CD4-positive, alpha-beta T cell treated with Interleukin-10 for 1 hour (primary cell): Measurements from ENCODE around the gene NRL.
"Not testable (repeated sequence)": the region's sequence is repeated elsewhere in the genome, so short reads cannot be mapped to it uniquely, and the experiment has no call there.

Experiments used
- DNase-seq: peaks from one replicate; pipeline ENCODE4 v3.0.0-alpha.2; 2020

The NRL gene

GRCh38 chr14:24123424-24124417, 9.0 kb upstream of the NRL start:
- no peak for DNase-seq

- no peak for DNase-seq
Observed at GRCh38 chr14:24122898-24123297, 8.1 kb upstream of the NRL start.

GRCh38 chr14:24122416-24122815, 7.7 kb upstream of the NRL start:
- no peak for DNase-seq

- no peak for DNase-seq
Observed at GRCh38 chr14:24121210-24121609, 6.5 kb upstream of the NRL start.

GRCh38 chr14:24119691-24120090, 4.9 kb upstream of the NRL start:
- no peak for DNase-seq

- no peak for DNase-seq
Observed at GRCh38 chr14:24117179-24117578, 2.4 kb upstream of the NRL start.

GRCh38 chr14:24116128-24116814, 1.5 kb upstream of the NRL start:
- no peak for DNase-seq

- no peak for DNase-seq
Observed at GRCh38 chr14:24115422-24116127, 826 bp upstream of the NRL start.

GRCh38 chr14:24113801-24114531, 783 bp downstream of the NRL start:
- DNase-seq, result peak; percentile 86

GRCh38 chr14:24113379-24113800, 1.4 kb downstream of the NRL start:
- DNase-seq, result no peak

GRCh38 chr14:24110523-24110922, 4.2 kb downstream of the NRL start:
- DNase-seq, result no peak

GRCh38 chr14:24110060-24110459, 4.7 kb downstream of the NRL start:
- DNase-seq, result no peak

- no peak for DNase-seq
Observed at GRCh38 chr14:24108336-24108874, 6.3 kb downstream of the NRL start.

GRCh38 chr14:24106672-24107271, 8.0 kb downstream of the NRL start:
- DNase-seq, result no peak

GRCh38 chr14:24105609-24106239, 9.0 kb downstream of the NRL start:
- DNase-seq, result not testable (repeated sequence)

GRCh38 chr14:24103451-24103850, 11.3 kb downstream of the NRL start:
- DNase-seq, result no peak

- DNase-seq, result no peak
Observed at GRCh38 chr14:24102357-24103048, 12.2 kb downstream of the NRL start.

- no peak for DNase-seq
Observed at GRCh38 chr14:24100982-24101494, 13.7 kb downstream of the NRL start.

- DNase-seq, result no peak
Observed at GRCh38 chr14:24100197-24100981, 14.4 kb downstream of the NRL start.
